ENCODE data around the gene GRM1. TPM values are rescaled to one million over a fixed set of nuclear protein-coding genes. Genes with fewer than 3 reads are reported as not detected.
"Not testable (repeated sequence)": the region's sequence is repeated elsewhere in the genome, so short reads cannot be mapped to it uniquely, and the experiment has no call there.

Gene GRM1
- total RNA-seq, 1 donor from 2014 or later: 0.05 TPM

GRCh38 chr6:146240322-146240721, 211.5 kb downstream of the GRM1 start:
- DNase-seq (ENCODE audit: low read depth) (no peak), FAIRE-seq (no peak)
- H3K4me1 ChIP-seq (ENCODE audit: insufficient read depth, low read length): no peaks in the 10 kb centered on the region

GRCh38 chr6:146240807-146241206, 211.9 kb downstream of the GRM1 start:
- TF ChIP-seq CTCF (IDR thresholded peaks at IDR 0.05; ENCODE audit: insufficient read depth, low read depth, low read length): no peak
- no peak for TF ChIP-seq EZH2 (IDR thresholded peaks at IDR 0.05; ENCODE audit: insufficient read depth, low read length)
- H3K36me3 ChIP-seq (ENCODE audit: insufficient read depth, low read length): no peaks in the 10 kb centered on the region

More at GRCh38 chr6:146240322-146240721, 211.5 kb downstream of the GRM1 start:
- H3K27me3 Mint-ChIP-seq (ENCODE audit: low read depth, unreplicated experiment): peaks cover 2% of the 10 kb centered on the region
- no peaks in the 10 kb centered on the region for H3K79me2 ChIP-seq (ENCODE audit: insufficient read depth, low read length)
- H3K9me3 Mint-ChIP-seq (ENCODE audit: unreplicated experiment): peaks cover 2% of the 10 kb centered on the region
- H3K9me3 ChIP-seq (ENCODE audit: insufficient read depth, low read depth, low read length): no peaks in the 10 kb centered on the region
- no peaks in the 10 kb centered on the region for H3K27me3 ChIP-seq (ENCODE audit: insufficient read depth, low read length)
- H3K9ac ChIP-seq (ENCODE audit: low read length): no peak overlapping the region
- H3K36me3 Mint-ChIP-seq (ENCODE audit: low read depth, unreplicated experiment): no peaks in the 10 kb centered on the region
- H3K27ac ChIP-seq (ENCODE audit: low read depth, low read length): no peak overlapping the region
- no peaks in the 10 kb centered on the region for H3K36me3 ChIP-seq (ENCODE audit: insufficient read depth, low read length)
- no peak overlapping the region for H3K27ac Mint-ChIP-seq (ENCODE audit: unreplicated experiment)
- H3K4me2 ChIP-seq (ENCODE audit: low read length): no peak overlapping the region
- TF ChIP-seq CTCF (IDR thresholded peaks at IDR 0.05; ENCODE audit: insufficient read depth, low read depth, low read length) (no peak), EZH2 (IDR thresholded peaks at IDR 0.05; ENCODE audit: insufficient read depth, low read length) (no peak)
- H3K4me3 Mint-ChIP-seq (ENCODE audit: unreplicated experiment): no peak overlapping the region
- no peak overlapping the region for H3K4me3 ChIP-seq (ENCODE audit: insufficient read depth, low read depth, low read length)
- H2AFZ ChIP-seq (ENCODE audit: low read depth, low read length): no peak overlapping the region
- H3K4me1 Mint-ChIP-seq (ENCODE audit: low read depth, unreplicated experiment): no peaks in the 10 kb centered on the region
- H4K20me1 ChIP-seq (ENCODE audit: insufficient read depth, low read length): no peaks in the 10 kb centered on the region

GRCh38 chr6:146243646-146244045, 214.8 kb downstream of the GRM1 start:
- not testable (repeated sequence) for H3K9ac ChIP-seq (ENCODE audit: low read length); FAIRE-seq; H3K27ac Mint-ChIP-seq (ENCODE audit: unreplicated experiment); H3K9me3 ChIP-seq (ENCODE audit: insufficient read depth, low read depth, low read length); H4K20me1 ChIP-seq (ENCODE audit: insufficient read depth, low read length); H3K79me2 ChIP-seq (ENCODE audit: insufficient read depth, low read length); H3K27me3 Mint-ChIP-seq (ENCODE audit: low read depth, unreplicated experiment); H3K4me2 ChIP-seq (ENCODE audit: low read length); H3K27ac ChIP-seq (ENCODE audit: low read depth, low read length); H3K4me1 ChIP-seq (ENCODE audit: insufficient read depth, low read length); H3K27me3 ChIP-seq (ENCODE audit: insufficient read depth, low read length); H3K9me3 Mint-ChIP-seq (ENCODE audit: unreplicated experiment); H2AFZ ChIP-seq (ENCODE audit: low read depth, low read length); H3K4me1 Mint-ChIP-seq (ENCODE audit: low read depth, unreplicated experiment); H3K4me3 ChIP-seq (ENCODE audit: insufficient read depth, low read depth, low read length); H3K36me3 Mint-ChIP-seq (ENCODE audit: low read depth, unreplicated experiment); DNase-seq (ENCODE audit: low read depth); H3K4me3 Mint-ChIP-seq (ENCODE audit: unreplicated experiment); H3K36me3 ChIP-seq (ENCODE audit: insufficient read depth, low read length)

More at GRCh38 chr6:146240807-146241206, 211.9 kb downstream of the GRM1 start:
- no peak overlapping the region for H3K4me3 Mint-ChIP-seq (ENCODE audit: unreplicated experiment)
- FAIRE-seq: no peak
- Histone ChIP-seq H3K27ac (ENCODE audit: low read depth, low read length) (no peak overlapping the region), H3K79me2 (ENCODE audit: insufficient read depth, low read length) (no peaks in the 10 kb centered on the region), H3K9me3 (ENCODE audit: insufficient read depth, low read depth, low read length) (no peaks in the 10 kb centered on the region), H3K4me1 (ENCODE audit: insufficient read depth, low read length) (no peaks in the 10 kb centered on the region), H4K20me1 (ENCODE audit: insufficient read depth, low read length) (no peaks in the 10 kb centered on the region), H3K9ac (ENCODE audit: low read length) (no peak overlapping the region), H3K4me2 (ENCODE audit: low read length) (no peak overlapping the region), H2AFZ (ENCODE audit: low read depth, low read length) (no peak overlapping the region), H3K4me3 (ENCODE audit: insufficient read depth, low read depth, low read length) (no peak overlapping the region), H3K27me3 (ENCODE audit: insufficient read depth, low read length) (no peaks in the 10 kb centered on the region)
- DNase-seq (ENCODE audit: low read depth): no peak
- H3K4me1 Mint-ChIP-seq (ENCODE audit: low read depth, unreplicated experiment): no peaks in the 10 kb centered on the region
- H3K27ac Mint-ChIP-seq (ENCODE audit: unreplicated experiment): no peak overlapping the region
- peaks cover 2% of the 10 kb centered on the region for H3K27me3 Mint-ChIP-seq (ENCODE audit: low read depth, unreplicated experiment)
- H3K9me3 Mint-ChIP-seq (ENCODE audit: unreplicated experiment): peaks cover 2% of the 10 kb centered on the region
- H3K36me3 Mint-ChIP-seq (ENCODE audit: low read depth, unreplicated experiment): no peaks in the 10 kb centered on the region

Measured in astrocyte (in vitro differentiated cells and primary cell).